ENCODE data around the gene PDE1C. TPM values are rescaled to one million over a fixed set of nuclear protein-coding genes. Genes with fewer than 3 reads are reported as not detected.

The PDE1C gene
- total and polyA plus RNA-seq, 2 donors (not counting 1 experiment from before 2014, with no cell fraction given): 0.52 TPM; not detected in 1

DNA sequence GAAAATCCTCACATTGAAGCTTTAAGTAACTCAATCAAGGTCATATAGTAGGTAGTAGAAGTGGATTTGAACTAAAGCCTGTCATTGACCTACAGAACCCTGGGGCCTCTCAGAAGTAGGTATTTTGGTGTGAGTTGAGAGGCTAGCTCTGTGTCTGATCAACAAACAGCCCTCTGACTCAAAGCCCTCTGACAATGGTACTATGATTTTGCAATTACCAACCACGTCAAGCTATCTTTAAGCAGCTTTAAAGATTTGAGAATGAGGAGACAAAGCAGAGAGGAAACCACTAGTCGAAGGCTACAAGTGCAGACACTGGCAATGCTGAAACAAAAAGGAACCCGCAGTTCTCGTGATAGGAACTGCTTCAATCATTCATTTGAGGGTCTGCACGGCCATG lies 19.0 kb upstream of the PDE1C start:
- Histone ChIP-seq H3K4me2 (replicated peaks; ENCODE audit: low read depth, low read length, poor library complexity, severe bottlenecking) (no peak overlapping the region), H3K4me3 (ENCODE audit: control extremely low read depth in 1 of 5, extremely low read depth in 1 of 5, insufficient read depth in 1 of 5, low read depth in 2 of 5, low read length in 4 of 5) (no peak overlapping the region), H3K9ac (ENCODE audit: low read length) (no peak overlapping the region), H3K27ac (ENCODE audit: low read length in 2 of 2) (no peak overlapping the region), H3K9me3 (ENCODE audit: control extremely low read depth in 1 of 3, control insufficient read depth in 2 of 3, insufficient read depth in 1 of 3, low read length in 2 of 3) (peaks cover 0 to 5% (median 0%) of the 10 kb centered on the region in 3 donors), H3K36me3 (replicated peaks in 1 of 2; ENCODE audit: control extremely low read depth in 1 of 2, control insufficient read depth in 1 of 2, extremely low read depth in 1 of 2, insufficient read depth in 2 of 2, low read length in 1 of 2) (no peaks in the 10 kb centered on the region), H4K20me1 (ENCODE audit: control insufficient read depth, insufficient read depth, low read length, poor library complexity, severe bottlenecking) (no peaks in the 10 kb centered on the region), H3K27me3 (replicated peaks in 1 of 4; ENCODE audit: control extremely low read depth in 1 of 4, control insufficient read depth in 3 of 4, insufficient read depth in 4 of 4, low read length in 3 of 4) (no peaks in the 10 kb centered on the region), H2AFZ (ENCODE audit: insufficient read depth, low read depth, low read length, poor library complexity, severe bottlenecking) (no peak overlapping the region), H3K4me1 (ENCODE audit: control insufficient read depth in 2 of 2, insufficient read depth in 2 of 2, low read length in 2 of 2) (no peaks in the 10 kb centered on the region), H3K79me2 (ENCODE audit: control insufficient read depth, insufficient read depth, low read length) (no peaks in the 10 kb centered on the region)
- CTCF ChIA-PET: no interaction called here
- WGBS (ENCODE audit: insufficient coverage): 67% methylated on average over 5 of the region's 5 CpGs
- H3K4me1 Mint-ChIP-seq: no peaks in the 10 kb centered on the region
- H3K9me3 Mint-ChIP-seq (ENCODE audit: insufficient read depth): no peaks in the 10 kb centered on the region
- ATAC-seq (ENCODE audit: low read depth): no peak
- intact Hi-C loops (cut with micrococcal nuclease): no loop called here
- POLR2A ChIA-PET: no interaction called here
- no peak overlapping the region for H3K4me3 Mint-ChIP-seq
- TF ChIP-seq, protein P1, sequence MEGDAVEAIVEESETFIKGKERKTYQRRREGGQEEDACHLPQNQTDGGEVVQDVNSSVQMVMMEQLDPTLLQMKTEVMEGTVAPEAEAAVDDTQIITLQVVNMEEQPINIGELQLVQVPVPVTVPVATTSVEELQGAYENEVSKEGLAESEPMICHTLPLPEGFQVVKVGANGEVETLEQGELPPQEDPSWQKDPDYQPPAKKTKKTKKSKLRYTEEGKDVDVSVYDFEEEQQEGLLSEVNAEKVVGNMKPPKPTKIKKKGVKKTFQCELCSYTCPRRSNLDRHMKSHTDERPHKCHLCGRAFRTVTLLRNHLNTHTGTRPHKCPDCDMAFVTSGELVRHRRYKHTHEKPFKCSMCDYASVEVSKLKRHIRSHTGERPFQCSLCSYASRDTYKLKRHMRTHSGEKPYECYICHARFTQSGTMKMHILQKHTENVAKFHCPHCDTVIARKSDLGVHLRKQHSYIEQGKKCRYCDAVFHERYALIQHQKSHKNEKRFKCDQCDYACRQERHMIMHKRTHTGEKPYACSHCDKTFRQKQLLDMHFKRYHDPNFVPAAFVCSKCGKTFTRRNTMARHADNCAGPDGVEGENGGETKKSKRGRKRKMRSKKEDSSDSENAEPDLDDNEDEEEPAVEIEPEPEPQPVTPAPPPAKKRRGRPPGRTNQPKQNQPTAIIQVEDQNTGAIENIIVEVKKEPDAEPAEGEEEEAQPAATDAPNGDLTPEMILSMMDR (IDR thresholded peaks at IDR 0.05): no peak
- TF ChIP-seq EZH2 (IDR thresholded peaks at IDR 0.05; ENCODE audit: borderline replicate concordance, insufficient read depth, low read depth, low read length, poor library complexity, severe bottlenecking): no peak
- DNase-seq: no peak
- H3K27ac Mint-ChIP-seq: no peak overlapping the region
- H3K27me3 Mint-ChIP-seq: no peaks in the 10 kb centered on the region

- Histone ChIP-seq H3K4me2 (replicated peaks; ENCODE audit: low read depth, low read length, poor library complexity, severe bottlenecking) (no peak overlapping the region), H3K4me1 (ENCODE audit: control insufficient read depth in 2 of 2, insufficient read depth in 2 of 2, low read length in 2 of 2) (no peaks in the 10 kb centered on the region), H4K20me1 (ENCODE audit: control insufficient read depth, insufficient read depth, low read length, poor library complexity, severe bottlenecking) (no peaks in the 10 kb centered on the region), H3K27me3 (replicated peaks in 1 of 4; ENCODE audit: control extremely low read depth in 1 of 4, control insufficient read depth in 3 of 4, insufficient read depth in 4 of 4, low read length in 3 of 4) (no peaks in the 10 kb centered on the region), H3K79me2 (ENCODE audit: control insufficient read depth, insufficient read depth, low read length) (no peaks in the 10 kb centered on the region), H2AFZ (ENCODE audit: insufficient read depth, low read depth, low read length, poor library complexity, severe bottlenecking) (no peak overlapping the region), H3K27ac (ENCODE audit: low read length in 2 of 2) (no peak overlapping the region), H3K9ac (ENCODE audit: low read length) (no peak overlapping the region), H3K9me3 (ENCODE audit: control extremely low read depth in 1 of 3, control insufficient read depth in 2 of 3, insufficient read depth in 1 of 3, low read length in 2 of 3) (peaks cover 0 to 5% (median 0%) of the 10 kb centered on the region in 3 donors), H3K36me3 (replicated peaks in 1 of 2; ENCODE audit: control extremely low read depth in 1 of 2, control insufficient read depth in 1 of 2, extremely low read depth in 1 of 2, insufficient read depth in 2 of 2, low read length in 1 of 2) (no peaks in the 10 kb centered on the region), H3K4me3 (ENCODE audit: control extremely low read depth in 1 of 5, extremely low read depth in 1 of 5, insufficient read depth in 1 of 5, low read depth in 2 of 5, low read length in 4 of 5) (no peak overlapping the region)
- POLR2A ChIA-PET: no interaction called here
- DNase-seq (no peak), ATAC-seq (ENCODE audit: low read depth) (no peak)
- no peaks in the 10 kb centered on the region for H3K9me3 Mint-ChIP-seq (ENCODE audit: insufficient read depth)
- H3K27me3 Mint-ChIP-seq: no peaks in the 10 kb centered on the region
- WGBS (ENCODE audit: insufficient coverage): 92% methylated on average over 18 of the region's 18 CpGs
- no peak overlapping the region for H3K27ac Mint-ChIP-seq
- CTCF ChIA-PET: no interaction called here
- intact Hi-C loops (cut with micrococcal nuclease): no loop called here
- no peak overlapping the region for H3K4me3 Mint-ChIP-seq
- no peak for TF ChIP-seq EZH2 (IDR thresholded peaks at IDR 0.05; ENCODE audit: borderline replicate concordance, insufficient read depth, low read depth, low read length, poor library complexity, severe bottlenecking)
- TF ChIP-seq, protein P1 (IDR thresholded peaks at IDR 0.05): no peak
- H3K4me1 Mint-ChIP-seq: no peaks in the 10 kb centered on the region
Measured at GRCh38 chr7:32088451-32088881, 18.3 kb upstream of the PDE1C start.
